ENCODE results near the gene G6PC2. TPM values are rescaled to one million over a fixed set of nuclear protein-coding genes. Genes with fewer than 3 reads are reported as not detected.

G6PC2 gene
- total RNA-seq, 1 donor from 2014 or later = 1.0 TPM

DNA sequence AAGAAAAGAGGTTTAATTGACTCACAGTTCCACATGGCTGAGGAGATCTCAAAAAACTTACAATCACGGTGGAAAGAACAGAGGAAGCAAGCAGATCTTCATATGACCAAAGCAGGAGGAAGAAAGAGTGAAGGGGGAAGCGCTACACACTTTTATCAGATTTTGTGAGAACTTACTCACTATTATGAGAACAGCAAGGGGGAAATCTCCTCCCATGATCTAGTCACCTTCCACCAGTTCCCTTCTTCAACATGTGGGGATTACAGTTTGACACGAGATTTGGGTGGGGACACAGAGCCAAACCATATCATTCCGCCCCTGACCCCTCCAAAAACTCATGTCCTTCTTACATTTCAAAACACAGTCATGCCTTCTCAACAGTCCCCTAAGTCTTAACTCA is 54.2 kb downstream of the G6PC2 start:
- Histone ChIP-seq H3K4me3 (ENCODE audit: low read length in 3 of 3) (no peak overlapping the region), H3K9me3 (ENCODE audit: control insufficient read depth in 3 of 3, low read length in 3 of 3) (peaks cover 0 to 2% (median 0%) of the 10 kb centered on the region in 3 donors), H3K9ac (ENCODE audit: low read depth in 1 of 3, low read length in 3 of 3) (no peak overlapping the region), H3K27me3 (ENCODE audit: control insufficient read depth in 3 of 3, insufficient read depth in 3 of 3, low read length in 3 of 3) (no peaks in the 10 kb centered on the region), H3K4me1 (ENCODE audit: control insufficient read depth in 3 of 3, insufficient read depth in 3 of 3, low read length in 3 of 3) (no peaks in the 10 kb centered on the region), H3K36me3 (ENCODE audit: control insufficient read depth in 3 of 3, insufficient read depth in 3 of 3, low read length in 3 of 3) (no peaks in the 10 kb centered on the region), H3K27ac (ENCODE audit: low read depth, low read length) (no peak overlapping the region)

DNA sequence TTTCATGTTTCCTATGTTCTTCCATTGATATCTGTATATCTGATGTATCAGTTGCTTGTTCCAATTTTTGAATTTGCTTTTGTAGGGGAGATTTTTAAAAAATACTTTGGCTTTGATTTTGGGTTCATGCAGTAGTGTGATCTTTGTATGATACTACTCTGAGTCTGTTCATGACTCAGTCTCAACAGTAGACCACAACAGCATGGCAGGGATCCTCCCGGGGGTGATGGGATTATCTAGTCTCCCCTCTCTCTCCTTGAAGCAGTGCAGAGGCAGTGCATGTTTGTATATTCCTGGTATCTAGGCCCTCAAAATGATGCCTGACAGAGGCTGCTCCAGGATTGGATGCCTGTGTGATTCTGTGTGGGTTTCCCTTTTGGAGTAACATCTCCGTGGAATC is 55.3 kb downstream of the G6PC2 start:
- H3K9ac ChIP-seq (ENCODE audit: low read depth in 1 of 3, low read length in 3 of 3) = no peak overlapping the region
- no peak overlapping the region for H3K27ac ChIP-seq (ENCODE audit: low read depth, low read length)
- no peaks in the 10 kb centered on the region for H3K27me3 ChIP-seq (ENCODE audit: control insufficient read depth in 3 of 3, insufficient read depth in 3 of 3, low read length in 3 of 3)
- H3K36me3 ChIP-seq (ENCODE audit: control insufficient read depth in 3 of 3, insufficient read depth in 3 of 3, low read length in 3 of 3) = no peaks in the 10 kb centered on the region
- no peak overlapping the region for H3K4me3 ChIP-seq (ENCODE audit: low read length in 3 of 3)
- peaks cover 0 to 2% (median 0%) of the 10 kb centered on the region in 3 donors for H3K9me3 ChIP-seq (ENCODE audit: control insufficient read depth in 3 of 3, low read length in 3 of 3)
- no peaks in the 10 kb centered on the region for H3K4me1 ChIP-seq (ENCODE audit: control insufficient read depth in 3 of 3, insufficient read depth in 3 of 3, low read length in 3 of 3)

Other genes with a start within 250 kb of the G6PC2 start
- gene NOSTRIN, start 98.7 kb upstream of the G6PC2 start, total RNA-seq = 8.4 TPM
- gene SPC25, start 10.9 kb upstream of the G6PC2 start, total RNA-seq = 3.7 TPM
- gene ABCB11, start 130.0 kb downstream of the G6PC2 start, total RNA-seq = not detected
- gene DHRS9, start 168.3 kb downstream of the G6PC2 start, total RNA-seq = 2.1 TPM